PC-3 (cell line): ENCODE data around the gene RIMKLB. TPM values are rescaled to one million over a fixed set of nuclear protein-coding genes. Genes with fewer than 3 reads are reported as not detected.

Source experiments
- ATAC-seq: fragments of 200-7000 bp; cut with Tn5 transposase; 2 replicates; pipeline ENCODE4 v1.9.1; 2020; ENCODE audit warnings: mild to moderate bottlenecking, moderate library complexity
- BruUV-seq: library from RNA; stranded (reverse); fragments of 400-500 nt; replicated peaks from 2 replicates; lab custom pipeline; 2021; lab: Mats Ljungman, UMichigan
- CTCF ChIA-PET: fragments of 300-600 bp; sonication (Branson Sonifier 250); formaldehyde crosslinking; loops from one replicate; lab custom pipeline; 2022; ENCODE audit warnings: antibody characterized with exemption; lab: Charles Lee
- POLR2A ChIA-PET: fragments of 300-600 bp; sonication (Branson Sonifier 250); formaldehyde crosslinking; loops from one replicate; lab custom pipeline; 2022; ENCODE audit warnings: antibody characterized with exemption; ENCODE audit not compliant: unreplicated experiment; lab: Charles Lee
- DNase-seq: peaks from one replicate; pipeline ENCODE4 v3.0.0-alpha.2; 2015
- H2AFZ ChIP-seq: fragments of 300-600 bp; sonication (generic); 2 replicates; pipeline ENCODE4 v1.6.0; 2016; ENCODE audit warnings: antibody characterized with exemption, low read length
- H3F3A ChIP-seq: fragments of 300-600 bp; sonication (generic); one replicate; pipeline ENCODE4 v1.6.0; 2017; ENCODE audit warnings: antibody characterized with exemption, low read length, control low read depth, mild to moderate bottlenecking; ENCODE audit not compliant: unreplicated experiment
- H3K27ac ChIP-seq: fragments of 300-600 bp; sonication (generic); 2 replicates; pipeline ENCODE4 v1.5.1; 2016; ENCODE audit warnings: mild to moderate bottlenecking, low read length
- H3K27me3 ChIP-seq: fragments of 300-600 bp; sonication (generic); 2 replicates; pipeline ENCODE4 v1.6.1; 2016; ENCODE audit warnings: low read length, mixed read lengths
- H3K36me3 ChIP-seq: fragments of 300-600 bp; sonication (generic); 2 replicates; pipeline ENCODE4 v1.6.1; 2016; ENCODE audit warnings: low read depth, mixed run types, low read length, mixed read lengths
- H3K4me1 ChIP-seq: fragments of 300-600 bp; sonication (generic); 2 replicates; pipeline ENCODE4 v1.5.1; 2016; ENCODE audit warnings: low read length; ENCODE audit not compliant: insufficient read depth
- H3K4me2 ChIP-seq: fragments of 300-600 bp; sonication (generic); 2 replicates; pipeline ENCODE4 v1.6.0; 2016; ENCODE audit warnings: low read length
- H3K4me3 ChIP-seq: fragments of 300-600 bp; sonication (generic); 2 replicates; pipeline ENCODE4 v1.5.1; 2016; ENCODE audit warnings: mild to moderate bottlenecking, low read length, mixed read lengths
- H3K79me2 ChIP-seq: fragments of 300-600 bp; sonication (generic); 2 replicates; pipeline ENCODE4 v1.6.1; 2017; ENCODE audit warnings: low read length, mixed read lengths
- H3K9ac ChIP-seq: fragments of 300-600 bp; sonication (generic); 2 replicates; pipeline ENCODE4 v1.6.0; 2016; ENCODE audit warnings: mild to moderate bottlenecking, low read length
- H3K9me2 ChIP-seq: fragments of 300-600 bp; sonication (generic); replicated peaks from 2 replicates; pipeline ENCODE4 v1.6.1; 2016; ENCODE audit warnings: mixed run types, low read length, mixed read lengths
- H3K9me3 ChIP-seq: fragments of 300-600 bp; sonication (generic); 2 replicates; pipeline ENCODE4 v1.6.1; 2016; ENCODE audit warnings: low read length, mixed read lengths
- H4K20me1 ChIP-seq: fragments of 300-600 bp; sonication (generic); 2 replicates; pipeline ENCODE4 v1.6.1; 2016; ENCODE audit warnings: low read length, mixed read lengths
- CTCF ChIP-seq: fragments of 300-600 bp; sonication (generic); conservative IDR thresholded peaks from 2 replicates; pipeline ENCODE4 v1.5.1; 2017; ENCODE audit warnings: antibody characterized with exemption, low read depth, mild to moderate bottlenecking, low read length
- EZH2 ChIP-seq: fragments of 300-600 bp; sonication (generic); IDR thresholded peaks from one replicate; pipeline ENCODE4 v1.6.1; 2017; ENCODE audit warnings: antibody characterized with exemption, mild to moderate bottlenecking, low read length; ENCODE audit not compliant: unreplicated experiment
- EZH2phosphoT487 ChIP-seq: fragments of 300-600 bp; sonication (generic); IDR thresholded peaks from 2 replicates; pipeline ENCODE4 v1.6.1; 2018; ENCODE audit warnings: mild to moderate bottlenecking, antibody characterized with exemption, low read length, borderline replicate concordance
- intact Hi-C: fragments of 100-400 bp; cut with micrococcal nuclease; formaldehyde crosslinking; loops from 2 replicates; pipeline ENCODE4 v1.9.0; 2023
- total RNA-seq: library from RNA; depleted of rRNA; stranded (reverse); fragments of >200 nt; gene quantifications from 2 replicates; pipeline ENCODE4 v1.2.3, GENCODE V29; 2014; rRNA removed

The RIMKLB gene
- total RNA-seq, 1 experiment from 2014 or later = 1.3 TPM

GRCh38 chr12:8829621-8830020 lies 131.8 kb downstream of the RIMKLB start:
- H3K36me3 ChIP-seq = no peaks in the 10 kb centered on the region
- no peaks in the 10 kb centered on the region for H3K9me2 ChIP-seq
- no peak for ATAC-seq
- H3K27ac ChIP-seq = no peak overlapping the region
- H3K27me3 ChIP-seq = no peaks in the 10 kb centered on the region
- H3K9ac ChIP-seq = no peak overlapping the region
- CTCF ChIA-PET = no interaction called here
- no peak for TF ChIP-seq EZH2
- TF ChIP-seq CTCF = no peak
- POLR2A ChIA-PET = no interaction called here
- no peaks in the 10 kb centered on the region for H3K9me3 ChIP-seq
- H3K4me1 ChIP-seq = no peaks in the 10 kb centered on the region
- H3K79me2 ChIP-seq = no peaks in the 10 kb centered on the region
- no peak for DNase-seq
- no peak overlapping the region for H2AFZ ChIP-seq
- H4K20me1 ChIP-seq = no peaks in the 10 kb centered on the region
- H3F3A ChIP-seq = no peaks in the 10 kb centered on the region
- intact Hi-C loops = no loop called here
- H3K4me2 ChIP-seq = no peak overlapping the region
- H3K4me3 ChIP-seq = no peak overlapping the region
- BruUV-seq = no TSS peak

- Histone ChIP-seq H3K9me2 (no peaks in the 10 kb centered on the region), H3K9ac (no peak overlapping the region), H3K27me3 (no peaks in the 10 kb centered on the region), H3K4me2 (no peak overlapping the region), H3K4me1 (no peaks in the 10 kb centered on the region), H3K79me2 (no peaks in the 10 kb centered on the region), H3K27ac (no peak overlapping the region), H4K20me1 (no peaks in the 10 kb centered on the region), H3K36me3 (no peaks in the 10 kb centered on the region), H3K4me3 (no peak overlapping the region), H2AFZ (no peak overlapping the region), H3K9me3 (no peaks in the 10 kb centered on the region), H3F3A (no peaks in the 10 kb centered on the region)
- no TSS peak for BruUV-seq
- ChIA-PET POLR2A (no interaction called here), CTCF (no interaction called here)
- DNase-seq (no peak), ATAC-seq (no peak)
- intact Hi-C loops = no loop called here
- TF ChIP-seq EZH2phosphoT487 (no peak), EZH2 (no peak), CTCF (no peak)
These were observed 133.3 kb downstream of the RIMKLB start for GRCh38 chr12:8831116-8831515.

GRCh38 chr12:8832500-8832899 lies 134.7 kb downstream of the RIMKLB start:
- Histone ChIP-seq H3K4me2 (no peak overlapping the region), H3K36me3 (no peaks in the 10 kb centered on the region), H3K27me3 (no peaks in the 10 kb centered on the region), H2AFZ (no peak overlapping the region), H3K4me1 (no peaks in the 10 kb centered on the region), H3K27ac (no peak overlapping the region), H3K4me3 (no peak overlapping the region), H3F3A (no peaks in the 10 kb centered on the region), H4K20me1 (no peaks in the 10 kb centered on the region), H3K9me3 (no peaks in the 10 kb centered on the region), H3K9me2 (no peaks in the 10 kb centered on the region), H3K9ac (no peak overlapping the region), H3K79me2 (no peaks in the 10 kb centered on the region)
- intact Hi-C loops = no loop called here
- POLR2A ChIA-PET = no interaction called here
- DNase-seq (no peak), ATAC-seq (no peak)
- CTCF ChIA-PET = no interaction called here
- TF ChIP-seq CTCF (no peak), EZH2phosphoT487 (no peak), EZH2 (no peak)
- no TSS peak for BruUV-seq

Other genes with a start within 250 kb of the RIMKLB start
- not detected in 2 replicates for gene CLEC6A, start 242.0 kb upstream of the RIMKLB start, total RNA-seq
- gene CLEC4D, start 184.5 kb upstream of the RIMKLB start, total RNA-seq = not detected in 2 replicates
- gene CLEC4E, start 157.1 kb upstream of the RIMKLB start, total RNA-seq = not detected in 2 replicates
- gene AICDA, start 85.1 kb upstream of the RIMKLB start, total RNA-seq = not detected in 2 replicates
- not detected in 2 replicates for gene MFAP5, start 35.2 kb upstream of the RIMKLB start, total RNA-seq
- 0.12 and 0.36 TPM in 2 replicates for gene A2ML1, start 124.6 kb downstream of the RIMKLB start, total RNA-seq
- 6.9 and 7.0 TPM in 2 replicates for gene PHC1, start 216.5 kb downstream of the RIMKLB start, total RNA-seq